ENCODE results near the gene SIN3B. TPM values are rescaled to one million over a fixed set of nuclear protein-coding genes. Genes with fewer than 3 reads are reported as not detected.

The SIN3B gene
- total and polyA plus RNA-seq, 9 of the 15 experiments (the other 6 are each of a cell fraction or from before 2014, with no cell fraction given) = 0.51 to 34.2 (median 14.3) TPM

GRCh38 chr19:16896146-16897028 is 67.2 kb downstream of the SIN3B start (continued):
- TF ChIP-seq ZBTB26 (CRISPR knock-in tag; IDR thresholded peaks at IDR 0.05) = no peak; the same call in 1 of the 2 replicates
- no peak for TF ChIP-seq GTF2B (IDR thresholded peaks at IDR 0.05; ENCODE audit: extremely low read depth, insufficient read length)
- TF ChIP-seq NCOR1 (IDR thresholded peaks at IDR 0.05) = no peak; the same call in 1 of the 2 replicates
- TF ChIP-seq IRF9 (tag; IDR thresholded peaks at IDR 0.05) = no peak
- TF ChIP-seq TFAP4 (CRISPR knock-in tag; IDR thresholded peaks at IDR 0.05; ENCODE audit: borderline replicate concordance) = peak; percentile 94
- TF ChIP-seq PREB (CRISPR knock-in tag; IDR thresholded peaks at IDR 0.05) = no peak
- TF ChIP-seq CLOCK (CRISPR knock-in tag; IDR thresholded peaks at IDR 0.05; ENCODE audit: borderline replicate concordance) = no peak
- TF ChIP-seq SMARCB1 (IDR thresholded peaks at IDR 0.05; ENCODE audit: insufficient read length, low read depth) = no peak
- no peak for TF ChIP-seq CBX8 (IDR thresholded peaks at IDR 0.05; ENCODE audit: borderline replicate concordance, extremely low read depth, low read depth, low read length, poor library complexity, severe bottlenecking)
